Gastroesophageal sphincter (tissue), 3 donors: ENCODE results near the gene NANOS3.

Experiments
- CTCF ChIP-seq, 4 experiments: fragments of 200-600 bp in 2 of 4; fragments of 450-650 bp in 2 of 4; sonication (generic) in 1 of 4; IDR thresholded peaks; one replicate each; pipeline ENCODE4 v1.5.1; 2017 to 2019; ENCODE audit warnings: antibody characterized with exemption in 4 of 4, mild to moderate bottlenecking in 2 of 4, moderate library complexity in 2 of 4
- EP300 ChIP-seq: sonication (generic); formaldehyde crosslinking; IDR thresholded peaks from one replicate; pipeline ENCODE4 v1.6.1; 2017; ENCODE audit warnings: antibody characterized with exemption, mild to moderate bottlenecking
- POLR2A ChIP-seq, 2 donors: fragments of 450-650 bp; IDR thresholded peaks; one replicate each; pipeline ENCODE4 v1.6.1; 2017; ENCODE audit warnings: antibody characterized with exemption in 2 of 2, mild to moderate bottlenecking in 2 of 2, moderate library complexity in 1 of 2
- POLR2AphosphoS5 ChIP-seq: sonication (generic); formaldehyde crosslinking; IDR thresholded peaks from one replicate; pipeline ENCODE4 v1.6.1; 2017; ENCODE audit warnings: antibody characterized with exemption

- TF ChIP-seq EP300: no peak
- no peak for TF ChIP-seq POLR2A (IDR thresholded peaks at IDR 0.05)
- no peak for TF ChIP-seq CTCF (IDR thresholded peaks at IDR 0.05)
- TF ChIP-seq POLR2AphosphoS5: no peak
Observed at GRCh38 chr19:13890136-13890535, 13.2 kb downstream of the NANOS3 start.
